GM12878 (cell line): Measurements from ENCODE around the gene LIMA1. TPM values are rescaled to one million over a fixed set of nuclear protein-coding genes. Genes with fewer than 3 reads are reported as not detected.

ENCODE experiments used
- ATAC-seq: fragments of 200-7000 bp; cut with Tn5 transposase; 3 replicates; pipeline ENCODE4 v1.9.1; 2020; ENCODE audit warnings: mild to moderate bottlenecking, moderate library complexity
- BruUV-seq: library from RNA; stranded (reverse); fragments of 400-500 nt; replicated peaks from 2 replicates; lab custom pipeline; 2021; lab: Mats Ljungman, UMichigan
- CTCF ChIA-PET: fragments of 300-600 bp; sonication (Branson Sonifier 250); formaldehyde crosslinking; extraction: SDS; loops from one replicate; lab custom pipeline; 2021; ENCODE audit warnings: inconsistent platforms; lab: Yijun Ruan, JAX
- POLR2A ChIA-PET: fragments of 350-600 bp; formaldehyde crosslinking; extraction: SDS; loops from one replicate; lab custom pipeline; 2021; ENCODE audit warnings: inconsistent platforms; lab: Charles Lee
- RAD21 ChIA-PET: fragments of 300-600 bp; sonication (Branson Sonifier 250); formaldehyde crosslinking; loops from one replicate; lab custom pipeline; 2023; ENCODE audit warnings: antibody characterized with exemption; ENCODE audit not compliant: unreplicated experiment; lab: Charles Lee
- SMC1A ChIA-PET: fragments of 300-600 bp; sonication (Branson Sonifier 250); formaldehyde crosslinking; loops from one replicate; lab custom pipeline; 2023; ENCODE audit not compliant: unreplicated experiment, uncharacterized antibody; lab: Charles Lee
- DNase-seq: peaks from one replicate; pipeline ENCODE4 v3.0.0-alpha.2; 2011; ENCODE audit warnings: low read depth, low spot score
- FAIRE-seq: peaks from 3 replicates; lab custom pipeline; 2011; peaks lifted over from hg19 to GRCh38; lab: Jason Lieb, UNC
- H2AFZ ChIP-seq: 2 replicates; pipeline ENCODE4 v1.6.0; 2011; ENCODE audit warnings: low read depth, low read length, control low read depth; ENCODE audit not compliant: control insufficient read depth
- H3K27ac ChIP-seq: 2 replicates; pipeline ENCODE4 v1.5.1; 2011; ENCODE audit warnings: control low read depth; ENCODE audit not compliant: control insufficient read depth, insufficient read depth
- H3K27me3 ChIP-seq, 2 experiments: replicated peaks in 1 of 2; 2 replicates each; pipeline versions ENCODE4 v1.6.0 to v1.6.1; 2011; ENCODE audit warnings: low read length in 1 of 2; ENCODE audit not compliant: control insufficient read depth in 2 of 2, insufficient read depth in 2 of 2
- H3K36me3 ChIP-seq, 2 experiments: 2 replicates each; pipeline ENCODE4 v1.5.1; 2011; ENCODE audit warnings: low read length in 1 of 2; ENCODE audit not compliant: control insufficient read depth in 2 of 2, insufficient read depth in 2 of 2
- H3K4me1 ChIP-seq: 2 replicates; pipeline ENCODE4 v1.6.1; 2011; ENCODE audit warnings: mild to moderate bottlenecking, low read length, moderate library complexity, mixed read lengths; ENCODE audit not compliant: control insufficient read depth, insufficient read depth
- H3K4me2 ChIP-seq: 2 replicates; pipeline ENCODE4 v1.6.0; 2011; ENCODE audit warnings: control low read depth; ENCODE audit not compliant: control insufficient read depth, insufficient read depth
- H3K4me3 ChIP-seq: fragments of 200-600 bp; sonication (generic); 2 replicates; pipeline ENCODE4 v1.5.1; 2016
- H3K79me2 ChIP-seq: 2 replicates; pipeline ENCODE4 v1.6.0; 2011; ENCODE audit warnings: low read length; ENCODE audit not compliant: control insufficient read depth, insufficient read depth
- H3K9ac ChIP-seq: 2 replicates; pipeline ENCODE4 v1.8.0; 2011; ENCODE audit warnings: low read length, control low read depth, mixed read lengths; ENCODE audit not compliant: control insufficient read depth, insufficient read depth
- H3K9me3 ChIP-seq: replicated peaks from 3 replicates; pipeline ENCODE4 v1.5.1; 2011; ENCODE audit warnings: mild to moderate bottlenecking, low read length; ENCODE audit not compliant: control insufficient read depth, insufficient read depth
- H4K20me1 ChIP-seq: 2 replicates; pipeline ENCODE4 v1.6.0; 2011; ENCODE audit not compliant: control insufficient read depth, insufficient read depth
- CTCF ChIP-seq, 3 experiments: IDR thresholded peaks in 2 of 3; conservative IDR thresholded peaks in 1 of 3; 2 replicates each; pipeline ENCODE4 v1.5.1; 2011; ENCODE audit warnings: low read depth in 3 of 3, low read length in 3 of 3, mild to moderate bottlenecking in 3 of 3, control low read depth in 2 of 3, moderate library complexity in 2 of 3, inconsistent platforms in 1 of 3, mixed read lengths in 1 of 3; ENCODE audit not compliant: control insufficient read depth in 2 of 3, insufficient read depth in 1 of 3; ENCODE audit errors: extremely low read depth in 1 of 3
- PBX3 ChIP-seq: IDR thresholded peaks from 2 replicates; pipeline ENCODE4 v1.6.1; 2011; ENCODE audit warnings: mild to moderate bottlenecking, low read depth, low read length, moderate library complexity; ENCODE audit not compliant: insufficient replicate concordance
- RB1 ChIP-seq: fragments of 450-650 bp; formaldehyde crosslinking; IDR thresholded peaks from 2 replicates; pipeline ENCODE4 v1.6.1; 2017; ENCODE audit warnings: mild to moderate bottlenecking, borderline replicate concordance
- SREBF2 ChIP-seq: IDR thresholded peaks from 2 replicates; pipeline ENCODE4 v1.6.1; 2012; ENCODE audit warnings: mild to moderate bottlenecking, low read length
- TCF12 ChIP-seq: IDR thresholded peaks from 2 replicates; pipeline ENCODE4 v1.6.1; 2011; ENCODE audit warnings: low read depth, mild to moderate bottlenecking, low read length
- WGBS: methylation state at CpG from one replicate; pipeline ENCODE4 v1.1.6; 2016; ENCODE audit warnings: low lambda C conversion rate; ENCODE audit not compliant: insufficient replicate concordance, insufficient coverage; ENCODE audit errors: missing lambda C conversion rate; 5-methylcytosine and 5-hydroxymethylcytosine counted together
- in situ Hi-C: fragments of 300-500 bp; cut with MboI; formaldehyde crosslinking; loops from 9 replicates; pipeline ENCODE4 v1.14.3; 2018; ENCODE audit warnings: mixed read lengths
- intact Hi-C: fragments of 100-400 bp; cut with micrococcal nuclease; formaldehyde crosslinking; loops from one replicate; pipeline ENCODE4 v1.14.2; 2022; ENCODE audit not compliant: unreplicated experiment
- polyA plus RNA-seq, 11 experiments: library from polyadenylated mRNA; depleted of rRNA in 4 of 11; unstranded in 6 of 11; stranded (reverse) in 5 of 11; fragments of >200 nt; fragmentation: Nextera tagmentation in 4 of 11; fragmentation: Illumina TruSeq in 1 of 11; extraction: Ambion mirVana in 4 of 11; extraction: Trizol in 1 of 11; gene quantifications; 1 replicate in 1 of 11; 2 replicates in 10 of 11; pipeline versions ENCODE4 v1.2.1 to v1.2.3, GENCODE V29; 2011 to 2016; ENCODE audit warnings: inconsistent platforms in 2 of 11, missing spikeins in 2 of 11, low read depth in 1 of 11
- total RNA-seq, 4 experiments: library from RNA; depleted of rRNA in 3 of 4; stranded (reverse); fragments of >200 nt in 3 of 4; fragmentation: Illumina TruSeq in 1 of 4; extraction: Trizol in 1 of 4; gene quantifications; 2 replicates each; pipeline versions ENCODE4 v1.2.1 to v1.2.3, GENCODE V29; 2013 to 2021
- TF ChIP-seq, protein P1 (sequence below): fragments of 450-650 bp; IDR thresholded peaks from 2 replicates; pipeline ENCODE4 v1.6.1; 2017; ENCODE audit warnings: borderline replicate concordance
- TF ChIP-seq, protein P2 (sequence below): IDR thresholded peaks from 2 replicates; pipeline ENCODE4 v1.6.1; 2012; ENCODE audit warnings: low read length, inconsistent platforms

LIMA1 gene
- total and polyA plus RNA-seq, 10 of the 15 experiments (the other 5 are each of a cell fraction or from before 2014, with no cell fraction given): 53.2 to 109 (median 60.8) TPM

DNA sequence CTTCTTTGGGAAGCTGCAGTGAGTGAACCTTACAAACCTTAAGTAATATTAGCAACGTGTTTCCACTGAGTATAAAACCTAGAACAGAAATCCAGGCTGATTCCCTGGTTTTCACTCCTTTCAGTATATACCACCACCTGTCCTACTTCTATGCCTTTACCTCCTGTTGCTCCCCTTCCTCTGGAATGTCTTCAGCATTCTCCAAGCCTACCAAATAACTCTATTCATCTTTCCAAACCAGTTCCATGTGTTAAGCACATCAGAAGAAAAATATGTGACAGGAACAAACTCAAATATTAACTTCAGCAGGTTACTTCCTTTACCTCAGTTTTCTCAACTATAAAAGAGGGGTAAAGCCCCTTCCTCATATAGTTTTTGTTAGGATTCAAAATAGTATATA, 39.8 kb downstream of the LIMA1 start (continued):
- TF ChIP-seq CTCF (IDR thresholded peaks at IDR 0.05 in 2 of 3, conservative IDR thresholded peaks at IDR 0.05 in 1 of 3; ENCODE audit: control insufficient read depth in 2 of 3, extremely low read depth in 1 of 3, insufficient read depth in 1 of 3, low read depth in 3 of 3, low read length in 3 of 3) (no peak), SREBF2 (no peak)

DNA sequence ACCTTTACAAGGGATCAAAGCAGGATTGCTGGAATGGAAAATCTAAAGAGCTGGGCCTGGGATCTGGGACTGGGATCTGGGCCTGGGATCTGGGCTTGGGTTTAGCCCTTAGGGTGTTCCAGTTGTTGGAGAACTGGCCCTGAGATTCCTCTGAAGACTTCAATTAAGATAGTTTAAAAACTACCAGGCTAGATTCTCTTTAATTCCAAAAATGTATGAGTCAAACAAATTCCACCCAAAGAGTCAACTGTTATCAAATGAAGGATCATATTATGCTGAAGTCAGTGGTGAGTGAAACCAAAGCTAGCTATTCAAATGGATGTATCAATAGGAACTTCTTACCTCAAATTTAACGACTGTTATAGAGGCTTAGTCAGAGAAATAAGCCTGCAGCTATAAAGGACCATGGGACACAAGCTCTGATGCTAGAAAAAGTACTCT, 40.5 kb downstream of the LIMA1 start:
- ChIA-PET POLR2A (interaction anchor here (1.3 to 1.9 kb wide), 5 partner anchors 9 to 21 kb away, joined by 4 to 7 read pairs (median 6); no protein-coding TSS in a partner anchor), SMC1A (interaction anchor here (0.8 to 2.7 kb wide), 10 partner anchors 10 to 296 kb away, joined by 3 to 26 read pairs (median 6); partner anchors contain the start of gene LIMA1), RAD21 (interaction anchor here (0.8 to 2.0 kb wide), 6 partner anchors 9 to 41 kb away, joined by 3 to 14 read pairs (median 6); no protein-coding TSS in a partner anchor), CTCF (interaction anchor here (1.0 to 2.6 kb wide), 4 partner anchors 10 to 30 kb away, joined by 3 to 12 read pairs (median 6); no protein-coding TSS in a partner anchor)
- Histone ChIP-seq H3K9me3 (no peaks in the 10 kb centered on the region), H3K4me2 (no peak overlapping the region), H3K27ac (no peak overlapping the region), H3K36me3 (no peaks in the 10 kb centered on the region), H3K79me2 (no peaks in the 10 kb centered on the region), H2AFZ (no peak overlapping the region), H3K27me3 (no peaks in the 10 kb centered on the region), H4K20me1 (no peaks in the 10 kb centered on the region), H3K4me1 (peaks cover 9% of the 10 kb centered on the region), H3K4me3 (no peak overlapping the region), H3K9ac (no peak overlapping the region)
- intact Hi-C loops: no loop called here
- BruUV-seq: no TSS peak
- DNase-seq (no peak), ATAC-seq (no peak), FAIRE-seq (no peak)
- in situ Hi-C loops: no loop called here
- WGBS: 96% methylated on average over 1 of the region's 1 CpG
- TF ChIP-seq, protein P1, sequence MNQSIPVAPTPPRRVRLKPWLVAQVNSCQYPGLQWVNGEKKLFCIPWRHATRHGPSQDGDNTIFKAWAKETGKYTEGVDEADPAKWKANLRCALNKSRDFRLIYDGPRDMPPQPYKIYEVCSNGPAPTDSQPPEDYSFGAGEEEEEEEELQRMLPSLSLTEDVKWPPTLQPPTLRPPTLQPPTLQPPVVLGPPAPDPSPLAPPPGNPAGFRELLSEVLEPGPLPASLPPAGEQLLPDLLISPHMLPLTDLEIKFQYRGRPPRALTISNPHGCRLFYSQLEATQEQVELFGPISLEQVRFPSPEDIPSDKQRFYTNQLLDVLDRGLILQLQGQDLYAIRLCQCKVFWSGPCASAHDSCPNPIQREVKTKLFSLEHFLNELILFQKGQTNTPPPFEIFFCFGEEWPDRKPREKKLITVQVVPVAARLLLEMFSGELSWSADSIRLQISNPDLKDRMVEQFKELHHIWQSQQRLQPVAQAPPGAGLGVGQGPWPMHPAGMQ: no peak
- TF ChIP-seq RB1 (no peak), TCF12 (no peak), PBX3 (no peak)
- TF ChIP-seq, protein P2, sequence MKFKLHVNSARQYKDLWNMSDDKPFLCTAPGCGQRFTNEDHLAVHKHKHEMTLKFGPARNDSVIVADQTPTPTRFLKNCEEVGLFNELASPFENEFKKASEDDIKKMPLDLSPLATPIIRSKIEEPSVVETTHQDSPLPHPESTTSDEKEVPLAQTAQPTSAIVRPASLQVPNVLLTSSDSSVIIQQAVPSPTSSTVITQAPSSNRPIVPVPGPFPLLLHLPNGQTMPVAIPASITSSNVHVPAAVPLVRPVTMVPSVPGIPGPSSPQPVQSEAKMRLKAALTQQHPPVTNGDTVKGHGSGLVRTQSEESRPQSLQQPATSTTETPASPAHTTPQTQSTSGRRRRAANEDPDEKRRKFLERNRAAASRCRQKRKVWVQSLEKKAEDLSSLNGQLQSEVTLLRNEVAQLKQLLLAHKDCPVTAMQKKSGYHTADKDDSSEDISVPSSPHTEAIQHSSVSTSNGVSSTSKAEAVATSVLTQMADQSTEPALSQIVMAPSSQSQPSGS: no peak
